GM23338 (cell line): Measurements from ENCODE around the gene ADSL. TPM values are rescaled to one million over a fixed set of nuclear protein-coding genes. Genes with fewer than 3 reads are reported as not detected.

ENCODE experiments used
- ATAC-seq: fragments of 200-7000 bp; cut with Tn5 transposase; 3 replicates; pipeline ENCODE4 v1.9.1; 2020
- DNase-seq: peaks from one replicate; pipeline ENCODE4 v3.0.0-alpha.2; 2015; ENCODE audit warnings: low spot score
- H2AFZ ChIP-seq: fragments of 200-600 bp; sonication (generic); 2 replicates; pipeline ENCODE4 v1.8.0; 2016; ENCODE audit warnings: antibody characterized with exemption, mild to moderate bottlenecking, moderate library complexity
- H3F3A ChIP-seq: fragments of 200-600 bp; sonication (generic); replicated peaks from 2 replicates; pipeline ENCODE4 v1.8.0; 2017; ENCODE audit warnings: antibody characterized with exemption, mixed run types, low read depth
- H3K27ac ChIP-seq: fragments of 200-600 bp; sonication (generic); 2 replicates; pipeline ENCODE4 v1.6.1; 2016; ENCODE audit warnings: low read depth
- H3K27me3 ChIP-seq: fragments of 200-600 bp; sonication (generic); 2 replicates; pipeline ENCODE4 v1.8.0; 2016; ENCODE audit warnings: mild to moderate bottlenecking, mixed run types, moderate library complexity; ENCODE audit not compliant: insufficient read depth
- H3K36me3 ChIP-seq: fragments of 200-600 bp; sonication (generic); 2 replicates; pipeline ENCODE4 v1.8.0; 2016; ENCODE audit warnings: mild to moderate bottlenecking; ENCODE audit not compliant: insufficient read depth
- H3K4me1 ChIP-seq: fragments of 200-600 bp; sonication (generic); 2 replicates; pipeline ENCODE4 v1.8.0; 2016; ENCODE audit warnings: mild to moderate bottlenecking, moderate library complexity; ENCODE audit not compliant: insufficient read depth
- H3K4me2 ChIP-seq: fragments of 200-600 bp; sonication (generic); 2 replicates; pipeline ENCODE4 v1.7.1; 2017; ENCODE audit warnings: mixed run types
- H3K4me3 ChIP-seq: fragments of 200-600 bp; sonication (generic); 2 replicates; pipeline ENCODE4 v1.6.1; 2016; ENCODE audit warnings: mixed run types
- H3K79me2 ChIP-seq: fragments of 200-600 bp; sonication (generic); replicated peaks from 2 replicates; pipeline ENCODE4 v1.8.0; 2017; ENCODE audit warnings: mild to moderate bottlenecking; ENCODE audit not compliant: insufficient read depth
- H3K9me2 ChIP-seq: fragments of 200-600 bp; sonication (generic); 2 replicates; pipeline ENCODE4 v1.8.0; 2017; ENCODE audit not compliant: insufficient read depth
- H4K20me1 ChIP-seq: fragments of 200-600 bp; sonication (generic); replicated peaks from 2 replicates; pipeline ENCODE4 v1.8.0; 2017; ENCODE audit warnings: mild to moderate bottlenecking; ENCODE audit not compliant: insufficient read depth
- H3K27ac Mint-ChIP-seq: 2 replicates; pipeline ENCODE4 v1.8.0; 2020; ENCODE audit warnings: inconsistent platforms, mild to moderate bottlenecking, moderate library complexity, mixed read lengths
- H3K27me3 Mint-ChIP-seq: 3 replicates; pipeline ENCODE4 v1.8.0; 2022; ENCODE audit warnings: low read depth, mild to moderate bottlenecking, moderate library complexity, mixed read lengths, inconsistent platforms; ENCODE audit not compliant: insufficient read depth, poor library complexity
- H3K36me3 Mint-ChIP-seq: 3 replicates; pipeline ENCODE4 v1.8.0; 2021; ENCODE audit warnings: low read depth, mild to moderate bottlenecking, inconsistent platforms, moderate library complexity, mixed read lengths
- H3K4me1 Mint-ChIP-seq: 3 replicates; pipeline ENCODE4 v1.8.0; 2020; ENCODE audit warnings: mild to moderate bottlenecking, inconsistent platforms, mixed read lengths
- H3K4me3 Mint-ChIP-seq: 3 replicates; pipeline ENCODE4 v1.8.0; 2021; ENCODE audit warnings: moderate library complexity, mild to moderate bottlenecking, inconsistent platforms, mixed read lengths
- H3K9me3 Mint-ChIP-seq: 3 replicates; pipeline ENCODE4 v1.8.0; 2020; ENCODE audit warnings: moderate library complexity, mild to moderate bottlenecking, inconsistent platforms, mixed read lengths
- CREB1 ChIP-seq: fragments of 250-450 bp; sonication (Bioruptor Pico); IDR thresholded peaks from 2 replicates; pipeline ENCODE4 v1.5.0; 2020; ENCODE audit warnings: low read depth, mild to moderate bottlenecking, moderate library complexity
- EZH2 ChIP-seq: fragments of 200-600 bp; sonication (generic); IDR thresholded peaks from one replicate; pipeline ENCODE4 v1.8.0; 2017; ENCODE audit warnings: antibody characterized with exemption, mild to moderate bottlenecking, low read depth; ENCODE audit not compliant: unreplicated experiment
- EZH2phosphoT487 ChIP-seq: fragments of 200-600 bp; sonication (generic); IDR thresholded peaks from one replicate; pipeline ENCODE4 v1.8.1; 2018; ENCODE audit warnings: antibody characterized with exemption; ENCODE audit not compliant: unreplicated experiment
- JUNB ChIP-seq: IDR thresholded peaks from one replicate; pipeline ENCODE4 v1.6.1; 2016; ENCODE audit warnings: antibody characterized with exemption; ENCODE audit not compliant: unreplicated experiment
- POLR2AphosphoS5 ChIP-seq: IDR thresholded peaks from 2 replicates; pipeline ENCODE4 v1.6.1; 2016; ENCODE audit warnings: antibody characterized with exemption, low read depth
- ZNF114 ChIP-seq: fragments of 250-450 bp; sonication (Bioruptor Pico); IDR thresholded peaks from 2 replicates; pipeline ENCODE4 v1.5.0; 2020; ENCODE audit warnings: mild to moderate bottlenecking, moderate library complexity
- ZNF331 ChIP-seq: fragments of 250-450 bp; sonication (Bioruptor Pico); IDR thresholded peaks from 2 replicates; pipeline ENCODE4 v1.5.0; 2020; ENCODE audit warnings: low read depth, mild to moderate bottlenecking, moderate library complexity
- polyA plus RNA-seq: library from polyadenylated mRNA; unstranded; fragments of >200 nt; fragmentation: Nextera tagmentation; extraction: Ambion mirVana; gene quantifications from 2 replicates; pipeline ENCODE4 v1.2.1, GENCODE V29; 2016
- total RNA-seq: library from RNA; depleted of rRNA; stranded (reverse); fragments of >200 nt; shearing (Covaris generic); gene quantifications from 2 replicates; pipeline ENCODE4 v1.2.3, GENCODE V29; 2014
- TF ChIP-seq, protein P1 (sequence below): IDR thresholded peaks from 2 replicates; pipeline ENCODE4 v1.6.1; 2016; ENCODE audit warnings: antibody characterized with exemption
- TF ChIP-seq, protein P2 (sequence below), 2 experiments: fragments of 200-600 bp in 1 of 2; sonication (generic) in 1 of 2; conservative IDR thresholded peaks; 2 replicates each; pipeline versions ENCODE4 v1.5.1 to v1.6.1; 2016 to 2017; ENCODE audit warnings: antibody characterized with exemption in 2 of 2, low read depth in 2 of 2, mild to moderate bottlenecking in 2 of 2, moderate library complexity in 1 of 2

ADSL gene
- total and polyA plus RNA-seq, 2 experiments from 2014 or later, result 120 to 232 TPM

DNA sequence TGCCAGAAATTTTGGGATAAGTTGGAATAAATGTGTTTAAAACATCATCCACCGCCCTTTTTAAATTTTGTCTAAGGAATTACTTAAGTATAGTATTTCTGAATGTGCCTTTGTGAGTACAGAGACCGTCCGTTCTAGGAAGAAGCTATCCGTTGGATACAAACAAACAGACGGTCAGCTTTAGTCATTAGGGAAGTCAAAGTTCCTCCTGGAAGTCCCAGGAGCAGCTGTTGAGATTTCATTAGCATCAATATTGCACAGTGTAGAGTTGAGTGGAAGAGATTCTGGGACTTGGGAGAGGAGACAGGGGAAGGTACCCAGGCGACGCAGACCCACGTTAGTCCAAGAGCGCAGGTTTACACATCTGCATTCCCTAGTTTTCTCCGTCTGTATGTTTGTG, 15.7 kb upstream of the ADSL start:
- Histone ChIP-seq H3K27ac (no peak overlapping the region), H3F3A (peaks cover 8% of the 10 kb centered on the region; the same call in 1 of the 2 replicates), H2AFZ (no peak overlapping the region), H3K4me3 (no peak overlapping the region), H4K20me1 (0 out of 2 replicates have a peak, but pooled peaks cover 4% of the 10 kb centered on the region), H3K79me2 (no peaks in the 10 kb centered on the region), H3K9me2 (no peaks in the 10 kb centered on the region), H3K27me3 (no peaks in the 10 kb centered on the region), H3K36me3 (no peaks in the 10 kb centered on the region), H3K4me2 (no peak overlapping the region), H3K4me1 (peaks cover 55% of the 10 kb centered on the region)
- Mint-ChIP-seq H3K9me3 (no peaks in the 10 kb centered on the region), H3K27ac (no peak overlapping the region), H3K27me3 (peaks cover 5% of the 10 kb centered on the region), H3K4me3 (no peak overlapping the region), H3K36me3 (peaks cover 10% of the 10 kb centered on the region), H3K4me1 (peaks cover 79% of the 10 kb centered on the region)
- ATAC-seq (no peak), DNase-seq (no peak)
- no peak for TF ChIP-seq ZNF114 (CRISPR knock-in tag)
- TF ChIP-seq CREB1, result no peak
- TF ChIP-seq POLR2AphosphoS5, result no peak

DNA sequence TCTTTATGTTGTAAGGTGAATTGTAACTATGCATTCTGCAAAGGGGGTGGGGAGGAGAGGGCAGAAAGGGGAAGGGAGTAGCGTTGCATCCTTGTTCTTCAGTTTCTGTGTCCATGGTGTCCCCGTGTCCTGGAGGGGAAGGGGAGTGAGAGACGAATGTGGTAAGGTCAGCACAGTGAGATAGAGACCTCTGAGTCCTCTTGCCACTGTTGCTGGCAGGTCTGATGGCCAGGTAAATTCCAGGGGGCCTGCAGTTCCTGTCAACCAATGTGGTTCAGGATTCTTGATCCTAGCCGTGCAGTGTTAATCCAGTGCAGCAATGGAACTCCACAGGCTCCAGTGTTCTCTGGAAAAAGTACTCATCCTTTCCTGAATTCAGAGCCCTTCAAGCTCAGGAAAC, 14.6 kb upstream of the ADSL start:
- no peaks in the 10 kb centered on the region for H3K9me3 Mint-ChIP-seq
- Histone ChIP-seq H3K36me3 (no peaks in the 10 kb centered on the region), H3K4me2 (no peak overlapping the region), H3K4me1 (peaks cover 47% of the 10 kb centered on the region), H3K79me2 (no peaks in the 10 kb centered on the region), H2AFZ (no peak overlapping the region), H4K20me1 (0 out of 2 replicates have a peak, but pooled peaks cover 4% of the 10 kb centered on the region), H3K27me3 (no peaks in the 10 kb centered on the region), H3F3A (peaks cover 8% of the 10 kb centered on the region; the same call in 1 of the 2 replicates), H3K9me2 (no peaks in the 10 kb centered on the region), H3K27ac (no peak overlapping the region), H3K4me3 (no peak overlapping the region)
- H3K27ac Mint-ChIP-seq, result no peak overlapping the region
- H3K27me3 Mint-ChIP-seq, result peaks cover 5% of the 10 kb centered on the region
- TF ChIP-seq, protein P1, sequence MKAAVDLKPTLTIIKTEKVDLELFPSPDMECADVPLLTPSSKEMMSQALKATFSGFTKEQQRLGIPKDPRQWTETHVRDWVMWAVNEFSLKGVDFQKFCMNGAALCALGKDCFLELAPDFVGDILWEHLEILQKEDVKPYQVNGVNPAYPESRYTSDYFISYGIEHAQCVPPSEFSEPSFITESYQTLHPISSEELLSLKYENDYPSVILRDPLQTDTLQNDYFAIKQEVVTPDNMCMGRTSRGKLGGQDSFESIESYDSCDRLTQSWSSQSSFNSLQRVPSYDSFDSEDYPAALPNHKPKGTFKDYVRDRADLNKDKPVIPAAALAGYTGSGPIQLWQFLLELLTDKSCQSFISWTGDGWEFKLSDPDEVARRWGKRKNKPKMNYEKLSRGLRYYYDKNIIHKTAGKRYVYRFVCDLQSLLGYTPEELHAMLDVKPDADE, result no peak
- TF ChIP-seq JUNB, result no peak
- no peak for TF ChIP-seq EZH2phosphoT487
- TF ChIP-seq EZH2, result no peak
- TF ChIP-seq, protein P2, sequence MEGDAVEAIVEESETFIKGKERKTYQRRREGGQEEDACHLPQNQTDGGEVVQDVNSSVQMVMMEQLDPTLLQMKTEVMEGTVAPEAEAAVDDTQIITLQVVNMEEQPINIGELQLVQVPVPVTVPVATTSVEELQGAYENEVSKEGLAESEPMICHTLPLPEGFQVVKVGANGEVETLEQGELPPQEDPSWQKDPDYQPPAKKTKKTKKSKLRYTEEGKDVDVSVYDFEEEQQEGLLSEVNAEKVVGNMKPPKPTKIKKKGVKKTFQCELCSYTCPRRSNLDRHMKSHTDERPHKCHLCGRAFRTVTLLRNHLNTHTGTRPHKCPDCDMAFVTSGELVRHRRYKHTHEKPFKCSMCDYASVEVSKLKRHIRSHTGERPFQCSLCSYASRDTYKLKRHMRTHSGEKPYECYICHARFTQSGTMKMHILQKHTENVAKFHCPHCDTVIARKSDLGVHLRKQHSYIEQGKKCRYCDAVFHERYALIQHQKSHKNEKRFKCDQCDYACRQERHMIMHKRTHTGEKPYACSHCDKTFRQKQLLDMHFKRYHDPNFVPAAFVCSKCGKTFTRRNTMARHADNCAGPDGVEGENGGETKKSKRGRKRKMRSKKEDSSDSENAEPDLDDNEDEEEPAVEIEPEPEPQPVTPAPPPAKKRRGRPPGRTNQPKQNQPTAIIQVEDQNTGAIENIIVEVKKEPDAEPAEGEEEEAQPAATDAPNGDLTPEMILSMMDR (conservative IDR thresholded peaks at IDR 0.05; ENCODE audit: low read depth in 2 of 2), result no peak
- TF ChIP-seq CREB1, result no peak
- no peak for TF ChIP-seq ZNF331 (CRISPR knock-in tag)
- peak; percentile 20 for ATAC-seq
- no peak overlapping the region for H3K4me3 Mint-ChIP-seq
- no peak for DNase-seq
- H3K36me3 Mint-ChIP-seq, result peaks cover 8% of the 10 kb centered on the region
- peaks cover 69% of the 10 kb centered on the region for H3K4me1 Mint-ChIP-seq
